Pancreas (tissue), 10 donors: ENCODE data around the gene MRPL17. TPM values are rescaled to one million over a fixed set of nuclear protein-coding genes. Genes with fewer than 3 reads are reported as not detected.

Experiments used
- ATAC-seq, 4 donors: fragments of 200-7000 bp; cut with Tn5 transposase; one replicate each; pipeline versions ENCODE4 v1.8.0 to v1.9.1; 2020; ENCODE audit warnings: mild to moderate bottlenecking in 4 of 4, moderate library complexity in 4 of 4
- DNase-seq, 6 donors: peaks; one replicate each; pipeline ENCODE4 v3.0.0-alpha.2; 2020
- FAIRE-seq: peaks from 2 replicates; lab custom pipeline; 2012; peaks lifted over from hg19 to GRCh38; lab: Jason Lieb, UNC
- H3K27ac ChIP-seq, 4 donors: fragments of 200-600 bp; sonication (generic); 1 replicate in 3 of 4; 2 replicates in 1 of 4; pipeline versions ENCODE4 v1.5.0 to v1.8.0; 2020
- H3K27me3 ChIP-seq, 4 donors: fragments of 200-600 bp; one replicate each; pipeline ENCODE4 v1.8.0; 2021
- H3K36me3 ChIP-seq, 3 donors: fragments of 200-600 bp; sonication (generic) in 1 of 3; one replicate each; pipeline versions ENCODE4 v1.5.0 to v1.8.0; 2020 to 2021
- H3K4me1 ChIP-seq, 3 donors: fragments of 200-600 bp; one replicate each; pipeline ENCODE4 v1.8.0; 2021
- H3K4me3 ChIP-seq, 4 donors: fragments of 200-600 bp; sonication (generic) in 2 of 4; one replicate each; pipeline versions ENCODE4 v1.5.0 to v1.8.0; 2020 to 2021
- H3K9me3 ChIP-seq, 4 donors: fragments of 200-600 bp; one replicate each; pipeline ENCODE4 v1.8.0; 2021
- CTCF ChIP-seq, 4 donors: fragments of 200-600 bp; sonication (generic) in 3 of 4; IDR thresholded peaks; one replicate each; pipeline versions ENCODE4 v1.5.0 to v1.8.0; 2021; ENCODE audit warnings: antibody characterized with exemption in 4 of 4
- WGBS, 2 donors: extraction: QIAGEN DNeasy Blood & Tissue Kit; methylation state at CpG; one replicate each; pipeline ENCODE4 v1.1.7; 2013; 5-methylcytosine and 5-hydroxymethylcytosine counted together
- intact Hi-C, 3 donors: fragments of 100-400 bp; cut with DNase I; formaldehyde crosslinking; loops; one replicate each; pipeline versions ENCODE4 v1.11.1 to v1.14.2; 2022
- polyA plus RNA-seq, 2 donors: library from polyadenylated mRNA; stranded (reverse); fragments of 200-250 nt; gene quantifications; one replicate each; pipeline ENCODE4 v1.2.3, GENCODE V29; 2013
- total RNA-seq, 6 donors: library from RNA; stranded (reverse); fragmentation: NEBNext Ultra II Directional in 4 of 6; extraction: Animal tissue kit (Norgen Biotek cat#: 25700) in 4 of 6; gene quantifications; one replicate each; pipeline versions ENCODE4 v1.2.1 to v1.2.4, GENCODE V29; 2021 to 2023
- donor health status: healthy with polysubstance abuse.
- donor health status: DM: no; HTN: no; CAD: no; lungs with moderate emphysema.
- donor health status: DM: no; HTN: no; CAD: no.
- donor health status: control.
- donor health status: control.
- donor health status: Bipolar disorder and iron deficiency.
- donor health status: DM: yes; HTN: yes; CAD: no.
- donor health status: DM: no; HTN: no; CAD: no.
- donor health status: DM: no; HTN: no; CAD: no.
- donor health status: DM: yes; HTN: yes; CAD: no.

MRPL17 gene
- total and polyA plus RNA-seq, 8 donors, result 10.6 to 33.8 (median 21.3) TPM

DNA sequence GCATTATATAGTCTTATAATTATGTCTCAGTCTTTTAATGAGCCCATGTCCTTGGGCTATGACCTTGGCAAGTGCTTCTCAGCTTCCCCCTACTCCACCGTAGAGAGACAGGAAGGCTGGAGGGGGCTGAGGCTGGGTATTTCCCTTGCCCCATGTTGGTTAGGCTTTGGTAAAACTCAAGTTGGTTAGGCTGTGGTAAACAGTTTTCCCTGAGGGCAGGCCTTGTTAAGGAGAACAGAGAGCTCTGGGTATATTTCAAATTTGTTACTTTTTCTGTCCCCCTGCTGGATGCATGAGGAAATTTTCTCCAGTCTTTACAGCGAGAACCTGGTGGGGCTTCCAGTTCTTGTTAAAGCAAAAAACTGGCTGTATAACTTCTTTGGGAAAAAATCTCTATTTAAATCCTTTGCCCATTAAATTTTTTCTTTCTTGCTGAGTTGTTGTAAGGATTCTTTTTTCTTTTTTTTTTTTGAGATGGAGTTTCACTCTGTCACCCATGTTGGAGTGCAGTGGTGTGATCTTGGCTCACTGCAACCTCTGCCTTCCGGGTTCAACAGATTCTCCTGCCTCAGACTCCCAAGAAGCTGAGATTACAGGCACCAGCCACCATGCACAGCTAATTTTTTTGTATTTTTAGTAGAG, 15.3 kb downstream of the MRPL17 start:
- DNase-seq, result no peak
- H3K27ac ChIP-seq, result no peak overlapping the region
- H3K4me3 ChIP-seq, result no peak overlapping the region
- H3K4me1 ChIP-seq, result no peaks in the 10 kb centered on the region
- peak in 3 of 4 donors; percentile 23 to 44 (median 40) for TF ChIP-seq CTCF (IDR thresholded peaks at IDR 0.05)
- no peaks in the 10 kb centered on the region for H3K9me3 ChIP-seq
- intact Hi-C loops, result no loop called here
- no peaks in the 10 kb centered on the region for H3K36me3 ChIP-seq
- no peak for FAIRE-seq
- ATAC-seq, result peak; percentile 43 to 70 (median 67)
- no peaks in the 10 kb centered on the region for H3K27me3 ChIP-seq
- 60 to 61% methylated on average over 3 of the region's 3 CpGs for WGBS, 2 donors

DNA sequence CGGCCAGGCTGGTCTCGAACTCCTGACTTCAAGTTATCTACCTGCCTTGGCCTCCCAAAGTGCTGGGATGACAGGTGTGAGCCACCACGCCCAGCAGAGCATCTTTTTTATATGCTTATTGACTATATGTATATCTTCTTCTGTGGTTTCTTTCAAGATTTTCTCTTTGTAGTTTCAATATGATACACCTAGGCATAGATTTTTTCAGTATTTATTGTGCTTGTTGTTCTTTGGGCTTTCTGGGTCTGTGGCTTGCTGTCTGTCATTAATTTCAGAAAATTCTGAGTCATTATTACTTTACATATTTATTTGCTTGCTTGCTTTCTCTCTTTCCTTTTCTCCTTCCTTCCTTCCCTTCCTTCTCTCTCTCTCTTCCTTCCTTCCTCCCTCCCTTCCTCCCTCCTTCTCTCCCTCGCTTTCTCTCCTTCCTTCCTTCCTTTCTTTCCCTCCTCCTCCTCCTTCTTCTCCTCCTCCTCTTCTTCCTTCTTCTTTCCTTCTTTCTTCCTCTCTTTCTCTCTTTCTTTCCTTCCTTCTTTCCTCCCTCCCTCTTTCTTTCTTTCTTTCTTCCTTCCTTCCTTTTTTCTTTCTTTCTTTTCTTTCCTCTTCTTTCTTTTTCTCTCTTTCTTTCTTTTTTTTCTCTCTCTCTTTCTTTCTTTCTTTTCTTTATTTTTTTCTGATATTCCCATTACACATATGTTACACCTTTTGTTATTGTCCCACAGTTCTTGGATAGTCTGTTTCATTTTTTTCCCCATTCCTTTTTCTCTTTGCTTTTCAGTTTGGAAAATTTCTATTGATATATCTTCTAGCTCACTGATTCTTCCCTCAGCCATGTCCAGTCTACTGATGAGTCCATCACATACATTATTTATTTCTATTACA, 16.6 kb downstream of the MRPL17 start:
- Histone ChIP-seq H3K27ac (no peak overlapping the region), H3K4me3 (no peak overlapping the region), H3K9me3 (no peaks in the 10 kb centered on the region), H3K4me1 (no peaks in the 10 kb centered on the region), H3K36me3 (no peaks in the 10 kb centered on the region), H3K27me3 (no peaks in the 10 kb centered on the region)
- FAIRE-seq (no peak), DNase-seq (no peak), ATAC-seq (no peak)
- WGBS, 2 donors, result 87 to 89% methylated on average over 4 of the region's 4 CpGs
- no peak for TF ChIP-seq CTCF (IDR thresholded peaks at IDR 0.05)
- intact Hi-C loops, result no loop called here

DNA sequence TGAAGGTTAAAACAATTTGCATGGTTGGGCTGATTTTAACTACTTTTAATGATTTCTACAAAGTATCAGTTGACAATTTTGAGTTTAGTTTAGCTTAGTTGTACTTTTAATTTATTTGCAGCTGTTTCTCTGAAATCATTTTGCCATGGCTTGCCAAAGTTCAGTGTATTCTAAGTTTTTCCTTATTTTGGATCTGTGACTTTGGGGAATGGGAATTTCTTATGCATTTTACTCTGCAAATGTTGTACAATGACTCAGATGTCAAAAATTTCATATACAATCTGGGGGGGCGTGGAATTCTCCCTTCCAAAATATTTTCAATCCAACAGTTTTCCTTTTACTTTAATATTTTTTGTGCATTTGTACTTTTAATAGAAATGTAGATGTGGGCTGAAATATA, 18.6 kb downstream of the MRPL17 start:
- Histone ChIP-seq H3K4me1 (no peaks in the 10 kb centered on the region), H3K9me3 (no peaks in the 10 kb centered on the region), H3K27me3 (no peaks in the 10 kb centered on the region), H3K36me3 (no peaks in the 10 kb centered on the region), H3K27ac (no peak overlapping the region), H3K4me3 (no peak overlapping the region)
- intact Hi-C loops, result no loop called here
- FAIRE-seq (no peak), ATAC-seq (no peak), DNase-seq (no peak)
- no peak for TF ChIP-seq CTCF (IDR thresholded peaks at IDR 0.05)
- 0% methylated on average over 1 of the region's 1 CpG for WGBS, 2 donors

GRCh38 chr11:6663794-6664469, 19.2 kb downstream of the MRPL17 start:
- intact Hi-C loops, result no loop called here
- FAIRE-seq (peak; percentile 20), ATAC-seq (no peak), DNase-seq (no peak)
- Histone ChIP-seq H3K9me3 (no peaks in the 10 kb centered on the region), H3K27me3 (no peaks in the 10 kb centered on the region), H3K36me3 (no peaks in the 10 kb centered on the region), H3K27ac (no peak overlapping the region), H3K4me3 (no peak overlapping the region), H3K4me1 (no peaks in the 10 kb centered on the region)
- 61 to 64% methylated on average over 3 of the region's 3 CpGs for WGBS, 2 donors
- no peak for TF ChIP-seq CTCF (IDR thresholded peaks at IDR 0.05)
